ENCODE results near the gene TGFB2.

The TGFB2 gene

GRCh38 chr1:218374401-218375353 lies 29.5 kb downstream of the TGFB2 start:
- Histone ChIP-seq H3K27me3 (ENCODE audit: low read depth) (no peaks in the 10 kb centered on the region), H3K9me3 (no peaks in the 10 kb centered on the region), H3K4me3 (no peak overlapping the region), H3K4me1 (peaks cover 35% of the 10 kb centered on the region), H3K36me3 (replicated peaks) (no peaks in the 10 kb centered on the region)
- in situ Hi-C loops (cut with MboI; ENCODE audit: low sequenced_read_pairs) = no loop called here
- DNase-seq (ENCODE audit: low spot score in 2 of 2) = no peak

- H3K4me3 ChIP-seq = no peak overlapping the region
- no peak for DNase-seq (ENCODE audit: low spot score in 2 of 2)
- no peaks in the 10 kb centered on the region for H3K9me3 ChIP-seq
- peaks cover 33% of the 10 kb centered on the region for H3K4me1 ChIP-seq
- H3K36me3 ChIP-seq (replicated peaks) = no peaks in the 10 kb centered on the region
- H3K27me3 ChIP-seq (ENCODE audit: low read depth) = no peaks in the 10 kb centered on the region
- in situ Hi-C loops (cut with MboI; ENCODE audit: low sequenced_read_pairs) = no loop called here
Measured at GRCh38 chr1:218376722-218377121, 31.6 kb downstream of the TGFB2 start.

- Histone ChIP-seq H3K4me1 (peaks cover 33% of the 10 kb centered on the region), H3K36me3 (replicated peaks) (no peaks in the 10 kb centered on the region), H3K9me3 (no peaks in the 10 kb centered on the region), H3K4me3 (no peak overlapping the region), H3K27me3 (ENCODE audit: low read depth) (no peaks in the 10 kb centered on the region)
- peak; percentile 48 to 70 for DNase-seq (ENCODE audit: low spot score in 2 of 2)
- in situ Hi-C loops (cut with MboI; ENCODE audit: low sequenced_read_pairs) = no loop called here
Measured at GRCh38 chr1:218377143-218377660, 32.1 kb downstream of the TGFB2 start.

GRCh38 chr1:218380125-218380977 lies 35.2 kb downstream of the TGFB2 start:
- peak in 1 of 2 experiments; percentile 28 for DNase-seq (ENCODE audit: low spot score in 2 of 2)
- Histone ChIP-seq H3K27me3 (ENCODE audit: low read depth) (no peaks in the 10 kb centered on the region), H3K36me3 (replicated peaks) (no peaks in the 10 kb centered on the region), H3K4me3 (no peak overlapping the region), H3K4me1 (peaks cover 27% of the 10 kb centered on the region), H3K9me3 (no peaks in the 10 kb centered on the region)
- in situ Hi-C loops (cut with MboI; ENCODE audit: low sequenced_read_pairs) = no loop called here

- in situ Hi-C loops (cut with MboI; ENCODE audit: low sequenced_read_pairs) = no loop called here
- no peaks in the 10 kb centered on the region for H3K36me3 ChIP-seq (replicated peaks)
- DNase-seq (ENCODE audit: low spot score in 2 of 2) = no peak
- no peaks in the 10 kb centered on the region for H3K27me3 ChIP-seq (ENCODE audit: low read depth)
- H3K9me3 ChIP-seq = no peaks in the 10 kb centered on the region
- H3K4me3 ChIP-seq = no peak overlapping the region
- H3K4me1 ChIP-seq = peaks cover 24% of the 10 kb centered on the region
Measured at GRCh38 chr1:218382261-218382660, 37.1 kb downstream of the TGFB2 start.

- no peaks in the 10 kb centered on the region for H3K36me3 ChIP-seq (replicated peaks)
- no peaks in the 10 kb centered on the region for H3K9me3 ChIP-seq
- no peak for DNase-seq (ENCODE audit: low spot score in 2 of 2)
- H3K4me1 ChIP-seq = peaks cover 18% of the 10 kb centered on the region
- no peak overlapping the region for H3K4me3 ChIP-seq
- in situ Hi-C loops (cut with MboI; ENCODE audit: low sequenced_read_pairs) = no loop called here
- no peaks in the 10 kb centered on the region for H3K27me3 ChIP-seq (ENCODE audit: low read depth)
Measured at GRCh38 chr1:218383051-218383450, 37.9 kb downstream of the TGFB2 start.

- in situ Hi-C loops (cut with MboI; ENCODE audit: low sequenced_read_pairs) = no loop called here
- Histone ChIP-seq H3K27me3 (ENCODE audit: low read depth) (no peaks in the 10 kb centered on the region), H3K9me3 (no peaks in the 10 kb centered on the region), H3K4me1 (peaks cover 18% of the 10 kb centered on the region), H3K36me3 (replicated peaks) (no peaks in the 10 kb centered on the region), H3K4me3 (no peak overlapping the region)
- no peak for DNase-seq (ENCODE audit: low spot score in 2 of 2)
Measured at GRCh38 chr1:218383681-218384080, 38.5 kb downstream of the TGFB2 start.

GRCh38 chr1:218384581-218384993 lies 39.5 kb downstream of the TGFB2 start:
- in situ Hi-C loops (cut with MboI; ENCODE audit: low sequenced_read_pairs) = no loop called here
- H3K36me3 ChIP-seq (replicated peaks) = no peaks in the 10 kb centered on the region
- no peaks in the 10 kb centered on the region for H3K27me3 ChIP-seq (ENCODE audit: low read depth)
- H3K9me3 ChIP-seq = no peaks in the 10 kb centered on the region
- DNase-seq (ENCODE audit: low spot score in 2 of 2) = no peak
- no peak overlapping the region for H3K4me3 ChIP-seq
- H3K4me1 ChIP-seq = peaks cover 18% of the 10 kb centered on the region

GRCh38 chr1:218388591-218388990 lies 43.5 kb downstream of the TGFB2 start:
- no peaks in the 10 kb centered on the region for H3K36me3 ChIP-seq (replicated peaks)
- no peaks in the 10 kb centered on the region for H3K9me3 ChIP-seq
- H3K27me3 ChIP-seq (ENCODE audit: low read depth) = no peaks in the 10 kb centered on the region
- H3K4me3 ChIP-seq = no peak overlapping the region
- H3K4me1 ChIP-seq = no peaks in the 10 kb centered on the region; the same call in 1 of the 2 replicates
- DNase-seq (ENCODE audit: low spot score in 2 of 2) = no peak
- in situ Hi-C loops (cut with MboI; ENCODE audit: low sequenced_read_pairs) = no loop called here

GRCh38 chr1:218390618-218391017 lies 45.5 kb downstream of the TGFB2 start:
- Histone ChIP-seq H3K4me3 (no peak overlapping the region), H3K36me3 (replicated peaks) (no peaks in the 10 kb centered on the region), H3K27me3 (ENCODE audit: low read depth) (no peaks in the 10 kb centered on the region), H3K4me1 (no peaks in the 10 kb centered on the region; the same call in 1 of the 2 replicates), H3K9me3 (no peaks in the 10 kb centered on the region)
- in situ Hi-C loops (cut with MboI; ENCODE audit: low sequenced_read_pairs) = no loop called here
- no peak for DNase-seq (ENCODE audit: low spot score in 2 of 2)

- DNase-seq (ENCODE audit: low spot score in 2 of 2) = no peak
- no peak overlapping the region for H3K4me3 ChIP-seq
- H3K4me1 ChIP-seq = no peaks in the 10 kb centered on the region; the same call in 1 of the 2 replicates
- no peaks in the 10 kb centered on the region for H3K36me3 ChIP-seq (replicated peaks)
- no peaks in the 10 kb centered on the region for H3K27me3 ChIP-seq (ENCODE audit: low read depth)
- H3K9me3 ChIP-seq = no peaks in the 10 kb centered on the region
- in situ Hi-C loops (cut with MboI; ENCODE audit: low sequenced_read_pairs) = no loop called here
Measured at GRCh38 chr1:218392780-218393179, 47.6 kb downstream of the TGFB2 start.

GRCh38 chr1:218394416-218394815 lies 49.3 kb downstream of the TGFB2 start:
- H3K9me3 ChIP-seq = no peaks in the 10 kb centered on the region
- in situ Hi-C loops (cut with MboI; ENCODE audit: low sequenced_read_pairs) = no loop called here
- no peaks in the 10 kb centered on the region for H3K27me3 ChIP-seq (ENCODE audit: low read depth)
- H3K36me3 ChIP-seq (replicated peaks) = no peaks in the 10 kb centered on the region
- H3K4me1 ChIP-seq = no peaks in the 10 kb centered on the region; the same call in 1 of the 2 replicates
- H3K4me3 ChIP-seq = no peak overlapping the region
- DNase-seq (ENCODE audit: low spot score in 2 of 2) = no peak

- Histone ChIP-seq H3K9me3 (no peaks in the 10 kb centered on the region), H3K4me3 (no peak overlapping the region), H3K27me3 (ENCODE audit: low read depth) (no peaks in the 10 kb centered on the region), H3K4me1 (no peaks in the 10 kb centered on the region; the same call in 1 of the 2 replicates), H3K36me3 (replicated peaks) (no peaks in the 10 kb centered on the region)
- no peak for DNase-seq (ENCODE audit: low spot score in 2 of 2)
- in situ Hi-C loops (cut with MboI; ENCODE audit: low sequenced_read_pairs) = no loop called here
Measured at GRCh38 chr1:218394989-218395388, 49.9 kb downstream of the TGFB2 start.

Measured in HAP-1 (cell line).